A549 (cell line): ENCODE results near the gene CLCA4.

Experiments
- BHLHE40 ChIP-seq: IDR thresholded peaks from 2 replicates; pipeline ENCODE4 v1.6.1; 2012; ENCODE audit warnings: low read depth, low read length, inconsistent platforms
- CTCF ChIP-seq: fragments of >200 bp; sonication (Bioruptor Twin); formaldehyde crosslinking; IDR thresholded peaks from 3 replicates; pipeline ENCODE4 v1.5.1; 2016
- EP300 ChIP-seq, 2 experiments: fragments of >200 bp; sonication (Bioruptor Twin); formaldehyde crosslinking; IDR thresholded peaks; 2 replicates in 1 of 2; 3 replicates in 1 of 2; pipeline ENCODE4 v1.6.1; 2016 to 2017
- MAX ChIP-seq: IDR thresholded peaks from 2 replicates; pipeline ENCODE4 v1.6.1; 2012
- POLR2A ChIP-seq: IDR thresholded peaks from 2 replicates; pipeline ENCODE4 v1.6.1; 2012; ENCODE audit warnings: mild to moderate bottlenecking, low read length
- POLR2AphosphoS2 ChIP-seq: conservative IDR thresholded peaks from 2 replicates; pipeline ENCODE4 v1.6.1; 2012; ENCODE audit warnings: low read length, improper control_type of control experiment, inconsistent platforms
- RFX5 ChIP-seq: fragments of 450-650 bp; IDR thresholded peaks from 2 replicates; pipeline ENCODE4 v1.7.1; 2014; ENCODE audit warnings: antibody characterized with exemption, mild to moderate bottlenecking, moderate library complexity
- USF2 ChIP-seq: fragments of 450-650 bp; IDR thresholded peaks from 2 replicates; pipeline ENCODE4 v1.6.1; 2014; ENCODE audit warnings: antibody characterized with exemption

- TF ChIP-seq RFX5 (no peak), MAX (no peak), CTCF (no peak), EP300 (IDR thresholded peaks at IDR 0.05) (no peak), BHLHE40 (no peak), POLR2A (no peak), POLR2AphosphoS2 (no peak), USF2 (no peak)
These were observed 36.2 kb downstream of the CLCA4 start for GRCh38 chr1:86583032-86583431.
